ENCODE results near the gene DRD2.

DRD2 gene

GRCh38 chr11:113397212-113397611 is 78.0 kb downstream of the DRD2 start:
- no peak for DNase-seq

DNA sequence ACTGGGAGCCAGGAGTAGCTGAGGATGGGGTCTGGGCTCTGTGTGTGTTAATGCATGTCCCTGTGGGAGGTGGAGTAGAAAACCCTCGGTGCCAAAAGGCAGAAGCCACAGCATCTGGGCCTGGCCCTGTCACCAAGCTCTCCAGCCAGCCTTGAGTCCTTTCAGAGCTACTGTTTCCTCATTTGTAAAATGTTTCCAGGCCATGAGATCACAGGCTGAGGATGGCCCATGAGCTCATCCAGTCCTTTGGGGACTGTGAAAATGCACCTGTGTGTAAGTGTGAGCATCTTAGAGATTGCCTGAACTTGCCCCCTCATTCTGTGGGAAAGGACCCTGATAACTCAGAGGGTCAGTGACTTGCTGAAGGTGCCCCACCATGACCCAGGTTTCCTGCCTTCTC is 78.5 kb downstream of the DRD2 start:
- DNase-seq, result no peak

DNA sequence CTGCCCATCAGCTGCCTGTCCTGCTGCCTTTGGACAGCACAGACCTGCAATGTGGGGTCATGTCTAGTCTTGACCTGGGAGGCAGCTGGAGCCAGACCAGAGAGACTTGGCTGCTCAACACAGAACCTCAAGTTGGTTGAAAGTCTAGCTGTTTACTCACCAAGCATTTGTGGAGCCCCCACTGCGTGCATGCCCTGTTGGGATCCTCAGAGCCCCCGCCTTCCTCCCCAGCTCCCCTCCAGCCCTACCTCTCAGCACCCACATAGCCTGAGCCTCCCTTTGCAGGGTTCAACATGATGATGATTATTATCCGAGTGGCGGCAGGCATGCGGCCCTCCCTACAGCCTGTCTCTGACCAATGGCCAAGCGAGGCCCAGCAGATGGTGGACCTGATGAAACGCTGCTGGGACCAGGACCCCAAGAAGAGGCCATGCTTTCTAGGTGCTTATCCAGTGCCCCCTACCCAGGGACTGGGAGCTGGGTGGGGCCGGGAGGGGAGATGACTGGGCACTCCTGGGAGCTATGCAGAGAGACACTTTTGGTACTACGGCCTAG is 79.3 kb downstream of the DRD2 start:
- DNase-seq, result no peak

DNA sequence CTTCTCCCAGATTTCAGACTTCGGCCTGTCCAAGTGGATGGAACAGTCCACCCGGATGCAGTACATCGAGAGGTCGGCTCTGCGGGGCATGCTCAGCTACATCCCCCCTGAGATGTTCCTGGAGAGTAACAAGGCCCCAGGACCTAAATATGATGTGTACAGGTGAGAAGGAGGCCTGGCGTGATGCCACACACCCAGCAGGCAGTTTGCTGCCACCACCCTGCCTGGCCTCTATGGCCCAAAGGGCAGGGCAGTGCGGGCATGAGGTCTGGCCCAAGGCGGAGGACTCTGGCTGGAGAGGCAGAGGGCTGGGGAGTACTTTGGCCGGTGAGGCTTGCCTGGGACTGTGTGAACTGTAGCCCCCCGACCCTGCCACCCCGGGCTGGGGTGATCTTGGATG is 80.3 kb downstream of the DRD2 start:
- no peak for DNase-seq

DNA sequence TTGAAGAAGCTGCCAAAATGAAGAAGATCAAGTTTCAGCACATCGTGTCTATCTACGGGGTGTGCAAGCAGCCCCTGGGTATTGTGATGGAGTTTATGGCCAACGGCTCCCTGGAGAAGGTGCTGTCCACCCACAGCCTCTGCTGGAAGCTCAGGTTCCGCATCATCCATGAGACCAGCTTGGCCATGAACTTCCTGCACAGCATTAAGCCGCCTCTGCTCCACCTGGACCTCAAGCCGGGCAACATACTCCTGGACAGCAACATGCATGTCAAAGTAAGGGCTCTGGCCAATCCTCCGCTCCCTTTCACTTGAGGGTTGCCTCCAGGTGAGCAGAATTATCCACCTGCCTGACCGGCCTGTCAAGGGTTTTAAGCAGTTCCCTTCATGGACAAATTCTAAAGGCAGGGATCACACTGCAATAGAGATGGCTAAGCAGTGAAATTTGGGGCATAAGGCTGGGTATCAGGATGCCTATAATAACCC is 81.7 kb downstream of the DRD2 start:
- DNase-seq, result no peak

- no peak for DNase-seq
These were observed 82.8 kb downstream of the DRD2 start for GRCh38 chr11:113392236-113392921.

- no peak for DNase-seq
These were observed 85.9 kb downstream of the DRD2 start for GRCh38 chr11:113389272-113389671.

- no peak for DNase-seq
These were observed 87.5 kb downstream of the DRD2 start, which contains the start of gene ANKK1 for GRCh38 chr11:113387605-113388211. ANKK1 (plus strand) TSS chr11:113387779; CDS start chr11:113387885, 106 bp downstream.

DNA sequence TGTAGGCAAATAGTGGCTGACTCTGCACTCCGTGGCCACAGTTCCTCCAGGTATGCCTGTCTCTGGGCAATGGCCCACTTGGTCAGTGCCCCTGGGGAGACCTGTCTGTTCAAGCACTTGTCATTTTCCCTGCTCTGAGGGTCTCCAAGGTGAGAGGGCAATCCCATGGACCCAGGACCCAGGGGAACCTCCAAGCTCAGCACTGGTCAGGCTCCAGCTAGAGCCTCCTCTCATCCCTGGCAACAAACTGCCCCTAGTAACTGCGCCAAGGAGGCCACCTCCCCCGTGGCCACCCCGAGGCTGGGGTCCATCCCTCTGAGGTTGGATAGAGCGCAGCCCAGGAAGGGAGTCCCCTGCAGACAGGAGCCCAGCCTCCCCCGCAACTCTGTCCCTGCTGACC is 88.3 kb downstream of the DRD2 start:
- DNase-seq, result no peak

GRCh38 chr11:113385749-113386148 is 89.4 kb downstream of the DRD2 start:
- DNase-seq, result no peak

GRCh38 chr11:113384551-113384950 is 90.6 kb downstream of the DRD2 start:
- no peak for DNase-seq

- DNase-seq, result no peak
These were observed 93.1 kb downstream of the DRD2 start for GRCh38 chr11:113382121-113382520.

DNA sequence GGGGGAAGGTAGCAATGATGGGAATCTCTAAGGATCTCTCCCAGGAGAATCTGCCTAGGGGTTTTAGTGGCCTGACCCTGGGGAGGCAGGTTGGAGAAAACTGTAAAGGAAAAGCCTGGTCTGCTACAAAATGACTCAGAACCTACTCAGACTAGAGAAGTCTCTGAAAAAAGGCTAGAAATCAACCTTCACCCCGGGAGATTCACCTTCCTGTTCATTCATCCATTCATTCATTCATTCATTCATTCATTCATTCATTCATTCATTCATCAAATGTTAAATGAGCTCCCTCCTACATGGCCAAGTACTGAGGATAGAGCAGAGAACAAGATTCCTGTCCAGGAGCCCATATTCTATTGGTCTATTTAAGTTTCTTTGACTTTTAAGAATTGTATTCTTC is 96.5 kb downstream of the DRD2 start:
- no peak for DNase-seq

DNA sequence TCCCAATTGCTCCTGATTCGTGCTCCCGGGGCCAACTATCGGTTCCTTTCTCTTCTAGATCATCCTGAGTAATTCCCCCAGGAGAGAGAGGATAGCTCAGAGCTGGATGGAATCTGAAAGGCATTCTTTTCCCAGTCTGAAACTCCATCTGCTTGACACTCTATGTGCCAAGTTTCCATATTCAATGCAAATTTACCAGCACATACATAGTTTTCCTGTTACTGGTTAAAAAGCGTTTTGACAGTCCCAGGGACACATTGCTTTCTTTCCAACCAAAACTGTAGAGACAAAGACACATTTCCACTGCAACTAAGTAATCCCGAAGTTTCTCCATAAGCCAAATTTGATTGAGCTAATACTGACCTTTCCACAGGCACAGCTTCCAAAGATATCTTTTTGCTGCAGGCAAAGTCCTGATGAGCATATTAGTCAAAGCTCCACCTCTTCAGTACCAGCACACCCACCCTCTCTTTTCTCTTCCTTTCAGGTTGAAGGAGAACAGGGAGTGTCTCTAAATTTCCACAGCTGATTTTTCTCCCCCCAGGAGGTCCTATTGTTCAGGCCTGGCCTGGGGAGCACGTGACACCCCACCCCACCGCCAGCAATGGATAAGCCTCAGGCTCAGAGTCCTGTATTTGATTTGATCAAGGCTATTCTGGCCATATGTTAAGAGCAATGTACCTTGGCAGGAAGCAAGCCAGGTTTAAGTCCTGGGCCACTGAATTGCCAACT is 97.4 kb downstream of the DRD2 start:
- no peak for DNase-seq

DNA sequence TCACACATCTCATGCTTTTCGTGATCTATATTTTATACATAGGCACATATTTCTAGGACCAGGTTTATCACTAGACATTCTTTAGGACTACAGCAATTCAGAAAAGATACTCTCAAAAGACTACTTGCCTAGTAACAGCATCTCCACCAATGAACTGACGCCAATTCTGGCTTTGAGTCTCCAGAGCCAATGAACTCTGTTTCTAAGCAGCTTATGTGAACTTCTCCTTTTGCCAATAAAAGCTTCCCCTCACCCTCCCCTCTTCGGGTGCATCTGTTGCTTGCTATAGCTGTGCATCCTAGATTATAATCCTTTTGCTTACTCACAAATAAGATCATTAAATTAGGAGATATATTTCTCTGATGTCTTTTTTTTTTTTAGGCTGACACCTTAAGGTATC is 99.0 kb downstream of the DRD2 start:
- DNase-seq, result no peak

- DNase-seq, result no peak
These were observed 99.8 kb downstream of the DRD2 start for GRCh38 chr11:113375402-113375801.

DNA sequence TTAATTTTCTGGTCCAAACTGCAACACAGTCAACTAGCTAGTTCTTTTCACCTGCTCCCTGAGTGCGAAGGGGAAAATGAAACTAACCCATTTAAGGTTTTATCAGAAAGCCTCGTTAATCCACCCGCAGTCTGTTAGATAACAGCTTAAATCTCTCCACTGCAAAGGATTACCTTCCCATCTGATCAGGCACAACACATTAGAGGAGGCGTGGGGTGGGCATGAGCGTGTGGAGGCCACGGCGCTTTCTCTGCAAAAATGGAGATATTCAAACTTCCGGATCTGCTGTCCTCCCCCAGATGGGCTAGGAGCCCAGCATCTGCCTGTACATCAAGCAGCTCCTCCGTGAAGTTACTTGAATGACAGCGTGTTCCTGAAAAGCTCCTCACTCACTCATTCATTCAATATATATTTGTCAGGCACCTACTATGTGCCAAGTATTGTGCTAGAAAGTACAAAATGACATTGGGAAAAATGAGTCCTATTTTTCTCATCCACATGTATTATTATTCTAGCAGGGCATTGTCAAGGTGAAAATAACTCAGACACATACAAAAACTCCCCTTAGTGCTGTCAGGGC is 101.1 kb downstream of the DRD2 start:
- no peak for DNase-seq

DNA sequence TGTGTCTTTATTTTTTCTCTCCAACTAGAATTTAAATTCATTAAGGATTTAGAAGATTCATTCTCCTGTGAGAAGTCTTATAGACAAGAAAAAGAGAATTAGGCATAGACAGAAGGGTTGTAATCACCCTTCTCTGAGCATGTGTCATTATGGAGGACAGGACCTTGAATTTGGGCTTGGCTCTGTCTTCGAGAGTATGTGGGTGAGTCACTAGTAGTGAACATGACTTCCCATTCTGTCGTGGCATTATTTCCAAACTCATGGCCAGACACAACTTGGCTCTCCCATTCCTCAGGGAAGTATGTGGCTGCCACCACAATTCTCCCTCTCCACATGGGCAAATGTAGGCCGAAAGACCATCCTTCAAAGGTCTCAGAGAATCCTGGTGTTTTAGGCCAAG is 101.9 kb downstream of the DRD2 start:
- no peak for DNase-seq

DNA sequence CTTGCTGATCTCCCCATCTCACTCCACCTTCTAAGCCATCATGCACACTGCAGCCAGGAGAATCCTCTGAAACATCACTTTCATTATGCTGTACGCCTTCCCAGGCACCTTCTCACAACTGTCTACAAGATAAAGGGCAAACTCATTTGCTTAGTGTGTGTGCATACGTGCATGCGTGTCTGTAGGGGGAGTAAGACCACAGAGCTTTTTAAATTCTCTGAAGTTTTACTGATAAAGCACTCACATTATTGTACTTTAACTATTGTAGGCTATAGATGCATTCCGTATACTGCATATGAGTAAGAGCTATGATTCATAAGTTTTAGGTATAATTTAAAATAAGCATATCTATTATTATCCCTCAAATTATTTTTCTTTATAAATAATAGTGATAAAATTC is 102.9 kb downstream of the DRD2 start:
- DNase-seq, result no peak

DNA sequence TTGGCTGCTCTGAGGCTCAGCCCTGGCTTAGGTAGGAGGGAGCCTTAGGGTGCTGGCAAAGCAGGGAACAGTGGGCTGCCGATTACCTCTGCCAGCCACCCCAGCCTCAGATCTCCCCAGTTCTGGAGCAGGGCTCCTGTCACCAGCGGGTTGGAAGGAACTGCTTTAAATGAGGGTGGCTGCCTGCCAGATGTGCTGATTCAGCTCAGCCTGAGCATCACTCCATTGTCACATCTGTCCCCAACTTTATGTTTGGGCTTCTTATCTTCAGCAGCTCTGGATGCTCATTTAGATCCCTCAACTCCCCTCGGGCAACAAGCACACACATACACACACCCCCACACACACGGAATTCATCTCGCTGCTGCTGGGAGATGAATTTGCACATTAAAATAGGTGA is 104.6 kb downstream of the DRD2 start:
- DNase-seq, result no peak

GRCh38 chr11:113369411-113369810 is 105.8 kb downstream of the DRD2 start:
- DNase-seq, result no peak

DNA sequence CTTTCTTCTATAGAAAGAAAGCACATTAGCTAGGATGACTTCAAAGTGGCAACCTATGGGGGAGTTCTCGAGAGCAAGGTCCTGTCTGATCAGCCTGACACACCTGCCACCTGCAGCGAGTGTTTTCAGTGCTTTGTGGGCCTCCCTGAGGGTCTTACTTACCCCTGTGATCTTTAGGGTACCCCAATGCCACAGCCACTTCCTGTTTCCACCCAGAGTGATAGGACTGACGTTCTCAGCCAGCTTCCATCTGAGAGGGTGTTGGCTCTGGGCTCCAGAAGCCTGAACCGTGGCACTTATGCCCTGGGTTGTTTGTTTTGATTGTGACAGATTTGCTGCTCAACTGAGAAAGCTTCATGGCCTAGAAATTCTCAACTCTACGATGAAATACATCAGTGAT is 109.3 kb downstream of the DRD2 start:
- no peak for DNase-seq

GRCh38 chr11:113363996-113364641 is 111.1 kb downstream of the DRD2 start:
- no peak for DNase-seq
